ENCODE results near the gene PPP2CA. TPM values are rescaled to one million over a fixed set of nuclear protein-coding genes. Genes with fewer than 3 reads are reported as not detected.
"Not testable (repeated sequence)": the region's sequence is repeated elsewhere in the genome, so short reads cannot be mapped to it uniquely, and the experiment has no call there.

The PPP2CA gene
- total RNA-seq, 1 experiment from 2014 or later: 424 TPM

DNA sequence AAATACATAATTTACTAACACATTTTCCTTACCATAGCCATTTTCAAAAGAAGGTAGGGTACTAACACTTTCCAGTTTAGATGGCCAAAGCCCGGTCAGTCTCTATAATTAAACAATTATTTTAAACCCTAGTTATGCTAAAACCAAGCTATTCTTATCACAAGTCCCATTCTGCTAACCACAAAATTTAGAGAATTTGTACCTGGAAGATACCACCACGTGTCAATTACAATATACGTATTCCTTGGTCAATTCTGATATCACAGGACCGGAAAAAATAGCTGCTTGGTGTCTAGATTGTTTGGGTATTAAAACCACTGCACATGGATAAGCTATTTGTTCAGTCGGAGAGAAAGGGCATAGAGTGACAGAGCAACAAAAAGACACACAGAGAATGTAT, 30.2 kb downstream of the PPP2CA start:
- no peak for DNase-seq (ENCODE audit: low read depth)

DNA sequence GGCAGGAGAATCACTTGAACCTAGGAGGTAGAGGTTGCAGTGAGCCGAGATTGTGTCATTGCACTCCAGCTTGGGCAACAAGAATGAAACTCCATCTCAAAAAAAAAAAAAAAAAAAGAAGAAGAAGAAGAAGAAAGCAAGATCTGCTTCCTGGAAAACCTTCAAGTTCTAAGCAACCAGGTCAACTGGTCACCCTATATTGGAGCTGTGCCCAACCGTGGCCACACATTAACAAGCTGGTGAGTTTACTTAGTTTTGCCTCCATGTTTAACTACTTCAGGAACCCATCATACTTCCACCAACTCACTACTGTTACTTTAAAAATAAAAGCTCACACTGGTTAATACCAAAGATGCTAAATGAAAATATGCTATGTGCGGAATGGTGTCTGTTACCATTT, 36.8 kb downstream of the PPP2CA start:
- no peak for DNase-seq (ENCODE audit: low read depth)

DNA sequence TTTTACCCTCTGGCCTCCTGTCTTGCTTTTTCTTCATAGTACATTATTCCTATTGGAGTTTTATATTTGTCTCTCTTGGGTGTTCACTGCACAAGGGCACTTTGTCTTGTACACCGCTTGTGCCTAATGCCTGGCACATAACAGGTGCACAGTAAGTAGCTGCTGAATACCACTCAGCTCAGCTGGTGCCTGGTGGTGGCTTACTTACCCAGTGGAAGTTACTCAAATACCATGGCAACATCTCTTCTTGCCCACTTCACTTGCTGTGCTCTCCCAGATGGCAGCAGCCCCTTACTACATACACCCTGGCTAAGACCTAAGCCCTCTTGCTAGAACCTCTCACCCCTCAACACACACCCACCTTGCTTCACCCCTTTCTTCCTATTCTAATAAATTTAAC, 37.8 kb downstream of the PPP2CA start:
- DNase-seq (ENCODE audit: low read depth): no peak

DNA sequence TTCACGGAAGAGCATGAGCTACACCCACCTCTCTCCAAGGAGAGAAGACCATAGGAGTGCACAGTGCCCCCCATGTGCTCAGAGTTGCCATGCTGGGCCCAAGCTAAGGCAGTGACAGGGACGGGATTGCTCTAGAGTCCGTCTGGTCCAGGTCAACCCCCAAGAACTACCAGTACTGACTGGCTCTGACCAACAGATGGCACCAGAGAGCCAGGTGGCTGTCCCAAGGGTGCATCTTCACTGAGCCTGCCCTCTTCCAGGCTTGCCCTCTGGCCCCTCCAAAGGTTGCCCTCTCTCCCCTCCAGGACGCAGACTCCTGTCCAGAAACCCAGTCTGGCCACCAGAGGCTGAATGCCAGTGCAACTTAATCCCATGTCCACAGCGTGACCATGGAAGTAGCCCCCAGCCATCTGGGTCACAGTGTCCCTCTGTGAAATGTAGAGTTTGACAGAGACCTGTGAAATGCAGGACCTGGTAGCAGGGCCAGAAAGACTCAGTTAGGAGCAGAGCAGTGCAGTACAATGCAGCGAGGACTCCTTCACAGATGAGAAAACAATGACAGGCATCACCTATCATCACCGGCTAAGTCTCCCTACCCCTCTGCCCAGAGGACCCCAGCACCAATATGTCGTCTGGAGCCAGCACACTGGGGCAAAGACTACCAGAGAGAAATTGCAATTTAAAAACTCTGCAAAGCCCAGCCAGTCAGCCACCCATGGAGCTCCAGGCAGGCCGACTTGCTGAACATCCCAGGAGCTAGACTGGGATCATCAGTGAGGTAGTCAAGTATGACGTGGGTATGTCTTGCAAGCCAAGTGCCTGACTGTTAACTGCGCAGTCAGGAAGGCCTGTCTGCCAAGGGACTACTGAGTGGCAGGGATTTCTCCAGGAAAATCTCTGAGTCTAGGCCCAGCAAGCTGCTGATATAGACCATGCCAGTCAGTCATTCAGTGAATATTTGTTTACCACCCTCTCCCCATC, 41.4 kb downstream of the PPP2CA start:
- DNase-seq (ENCODE audit: low read depth): peak; percentile 71

DNA sequence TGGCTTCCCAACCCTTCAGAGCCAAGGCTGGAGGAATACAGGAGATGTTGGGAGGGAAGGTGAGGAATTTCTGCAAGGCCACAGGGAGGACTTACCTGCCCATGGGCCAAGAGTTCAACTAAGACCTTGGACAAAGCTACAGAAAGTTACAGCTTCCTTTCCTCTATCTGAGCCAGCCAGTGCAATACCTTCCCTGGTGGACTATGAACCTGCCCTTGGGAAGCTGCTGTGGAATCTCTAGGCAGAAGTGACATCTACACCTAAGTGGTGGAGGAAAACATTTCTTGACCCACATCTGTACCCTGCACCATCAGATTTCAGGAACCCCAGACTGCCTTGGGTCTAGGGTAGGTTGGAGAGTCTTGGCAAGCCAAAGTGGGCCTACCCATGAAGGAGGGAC, 42.4 kb downstream of the PPP2CA start:
- no peak for DNase-seq (ENCODE audit: low read depth)

DNA sequence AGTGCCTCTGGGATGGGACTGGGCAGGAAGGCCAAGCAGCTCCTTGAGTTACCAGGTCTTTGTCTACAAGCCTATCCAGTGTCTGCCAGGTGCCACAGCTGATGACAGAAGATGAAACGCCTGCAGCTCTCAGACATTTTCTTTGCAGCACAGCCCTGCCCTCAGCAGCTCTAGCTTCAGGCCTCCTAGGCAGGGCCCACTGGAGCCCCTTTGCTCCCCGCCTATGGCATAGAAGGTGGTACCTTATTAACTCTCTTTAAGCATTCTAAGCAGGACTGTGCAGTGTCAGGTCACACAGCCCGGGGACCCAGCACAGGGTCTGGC, 47.8 kb downstream of the PPP2CA start:
- DNase-seq (ENCODE audit: low read depth): no peak

DNA sequence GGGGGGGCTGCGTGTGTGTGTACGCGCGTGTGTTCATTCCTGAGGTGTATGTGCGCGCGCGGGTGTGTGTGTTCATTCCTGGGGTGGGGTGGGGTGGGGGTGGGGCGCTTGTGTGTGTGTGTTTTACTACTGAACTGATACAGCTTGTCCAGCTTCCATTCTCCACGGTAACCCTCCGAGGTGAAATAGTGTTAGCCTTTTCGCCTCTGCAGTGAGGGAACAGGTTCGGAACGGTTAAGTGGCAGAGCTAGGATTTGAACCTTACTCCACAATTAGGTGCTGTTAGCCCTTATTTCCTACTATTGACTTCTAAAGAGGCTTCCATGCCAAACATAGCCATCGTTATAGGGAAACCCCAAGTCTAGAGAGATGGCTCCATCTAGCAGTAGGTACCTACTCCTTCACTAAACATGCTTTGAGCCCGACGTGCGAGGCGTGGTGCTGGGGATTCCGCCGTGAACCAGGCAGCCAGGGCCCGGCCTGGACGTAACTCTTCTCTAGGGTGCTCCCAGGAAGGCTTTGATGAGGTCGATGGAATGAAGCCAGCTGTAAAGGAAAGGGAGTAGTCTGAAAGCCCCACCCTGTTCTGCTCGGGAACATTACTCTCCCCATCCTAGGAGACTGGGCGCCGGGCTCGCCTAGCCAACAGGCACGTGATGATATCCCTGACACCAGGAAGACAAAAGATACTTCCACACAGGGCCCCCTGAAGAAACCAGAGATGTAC, 48.3 kb downstream of the PPP2CA start:
- peak; percentile 13 for DNase-seq (ENCODE audit: low read depth)

DNA sequence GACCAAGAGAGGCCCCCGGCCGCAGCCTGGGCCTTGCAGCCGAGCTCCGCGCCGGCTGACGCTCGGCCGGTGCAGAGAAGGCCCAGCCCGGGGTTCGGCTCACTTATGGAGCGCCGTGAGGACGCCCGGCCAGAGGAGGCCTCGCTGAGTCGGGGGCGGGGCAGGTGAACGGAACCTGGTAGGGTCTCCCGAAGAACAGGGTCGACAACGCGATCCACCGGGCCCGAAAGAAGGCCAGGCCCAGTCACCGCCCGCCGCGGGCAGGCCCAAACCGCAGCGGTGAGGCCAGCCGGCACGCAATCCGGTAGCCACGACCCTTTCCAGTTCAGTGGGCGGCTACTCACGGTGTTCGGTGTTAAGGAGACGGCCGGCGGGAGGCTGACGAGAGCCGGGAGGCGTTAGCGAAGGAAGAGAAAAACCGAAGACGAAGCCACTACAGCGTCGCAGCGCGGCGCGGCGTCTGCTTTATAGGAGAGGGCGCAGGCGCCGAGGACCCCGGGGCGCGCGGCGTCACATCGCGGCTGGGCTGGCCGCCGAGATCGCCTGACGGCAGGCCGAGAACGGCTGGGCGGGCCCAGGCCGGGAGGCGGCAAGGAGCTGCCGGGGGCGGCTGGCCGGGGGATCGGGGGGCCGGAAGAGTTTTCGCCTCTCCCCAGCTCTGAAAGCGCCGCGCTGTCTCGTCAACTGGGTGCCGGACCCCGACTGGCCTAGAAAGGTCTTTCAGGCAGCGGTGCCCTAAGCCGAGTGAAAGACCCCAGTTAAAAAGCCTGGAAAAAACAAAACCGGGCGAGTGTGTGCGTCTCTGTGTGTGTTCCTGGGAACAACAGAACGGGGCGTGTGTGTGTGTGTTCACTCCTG, 49.1 kb downstream of the PPP2CA start, which contains the start of gene SKP1:
Gene SKP1 (minus strand): TSS at position 440 of the 858 bp plus-strand sequence. CDS start 2,928 bp downstream, outside the sequence.
- DNase-seq (ENCODE audit: low read depth): peak; percentile 88

DNA sequence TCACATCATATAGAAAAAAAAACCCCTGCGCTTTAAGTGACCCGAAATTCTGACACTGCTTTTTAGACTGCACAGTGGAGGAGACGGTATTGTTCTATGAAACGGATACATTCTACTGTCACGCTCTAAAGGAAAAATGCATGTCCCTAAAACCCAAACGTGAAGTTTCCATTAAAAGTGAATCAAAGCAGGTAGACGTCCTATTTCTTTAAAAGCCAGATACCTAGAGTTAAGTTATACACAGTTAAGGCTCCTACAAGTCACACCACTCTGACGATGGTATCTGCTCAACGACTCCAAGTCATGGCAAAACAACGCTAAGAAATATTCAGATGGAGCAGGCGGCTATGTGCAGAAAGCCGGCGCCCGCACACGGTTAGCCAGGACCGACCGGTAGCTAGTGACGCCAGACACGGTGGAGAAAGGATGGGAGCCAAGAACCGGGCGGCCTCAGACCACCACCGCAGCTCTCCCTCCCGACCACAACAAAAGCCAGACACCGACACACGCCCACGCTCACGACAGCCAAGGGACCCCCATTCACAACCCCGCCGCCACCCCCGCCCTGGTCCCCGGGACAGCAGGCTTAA, 49.9 kb downstream of the PPP2CA start:
- DNase-seq (ENCODE audit: low read depth): peak; percentile 37

DNA sequence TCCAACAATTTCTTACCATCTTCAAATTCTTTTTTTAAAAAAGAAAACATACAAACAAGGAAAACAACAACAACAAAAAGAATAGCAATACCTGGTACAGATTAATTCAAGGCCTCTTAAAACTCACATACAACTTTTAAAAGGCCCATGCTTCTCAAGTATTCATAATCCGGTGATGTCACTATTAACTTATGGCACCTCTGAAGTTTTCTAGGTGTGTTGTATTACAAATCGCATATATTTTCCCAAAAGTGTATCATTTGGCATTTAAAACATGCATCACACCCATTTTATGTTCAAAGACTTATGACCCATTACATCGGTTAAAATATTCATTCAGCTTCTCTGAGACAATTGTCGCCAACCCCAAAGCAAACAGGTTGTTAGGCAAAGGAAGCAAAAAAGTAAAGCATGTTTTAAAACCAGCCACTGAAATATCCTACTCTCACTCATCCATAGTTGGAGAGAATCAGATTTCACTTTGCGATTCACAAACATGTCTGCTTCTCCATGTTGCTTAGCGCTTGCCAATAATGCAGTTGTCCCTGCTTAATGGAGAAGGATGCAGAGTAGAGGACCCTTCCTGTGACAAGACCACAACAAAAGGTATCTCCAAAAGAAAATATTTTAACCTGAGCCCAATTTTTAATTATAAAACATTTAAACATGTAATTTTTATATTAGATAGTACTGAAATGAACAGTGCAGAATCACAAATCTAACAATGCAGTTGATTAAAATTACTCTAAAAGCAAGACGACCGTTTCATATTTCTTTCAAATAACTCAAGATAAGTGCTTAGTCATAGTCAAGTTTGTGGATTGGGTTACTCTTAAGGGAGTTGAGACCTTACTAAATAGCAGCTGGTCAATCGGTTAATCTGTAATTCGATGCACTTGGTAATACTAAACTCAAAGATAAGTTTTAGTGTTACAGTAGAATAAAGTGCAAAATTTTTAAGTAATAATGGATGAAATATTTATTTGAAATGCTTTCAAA, 50.7 kb downstream of the PPP2CA start:
- DNase-seq (ENCODE audit: low read depth): peak; percentile 44

DNA sequence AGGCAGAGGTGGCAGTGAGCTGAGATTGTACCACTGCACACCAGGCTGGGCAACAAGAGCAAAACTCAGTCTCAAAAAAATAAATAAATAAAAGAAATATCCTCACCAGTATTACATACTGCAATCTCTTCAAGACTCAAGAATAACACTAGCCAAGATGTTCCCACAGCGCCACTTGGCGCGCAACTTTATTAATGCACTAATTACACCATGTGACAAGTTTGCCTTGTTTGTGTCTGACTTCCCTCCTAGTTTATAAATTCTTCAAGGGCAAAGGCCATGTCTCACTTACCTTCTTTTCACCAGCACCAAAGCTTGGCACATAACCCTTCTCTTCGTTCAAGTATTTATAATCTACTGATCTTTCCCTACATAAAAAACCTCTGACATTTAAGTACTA, 53.9 kb downstream of the PPP2CA start:
- no peak for DNase-seq (ENCODE audit: low read depth)

DNA sequence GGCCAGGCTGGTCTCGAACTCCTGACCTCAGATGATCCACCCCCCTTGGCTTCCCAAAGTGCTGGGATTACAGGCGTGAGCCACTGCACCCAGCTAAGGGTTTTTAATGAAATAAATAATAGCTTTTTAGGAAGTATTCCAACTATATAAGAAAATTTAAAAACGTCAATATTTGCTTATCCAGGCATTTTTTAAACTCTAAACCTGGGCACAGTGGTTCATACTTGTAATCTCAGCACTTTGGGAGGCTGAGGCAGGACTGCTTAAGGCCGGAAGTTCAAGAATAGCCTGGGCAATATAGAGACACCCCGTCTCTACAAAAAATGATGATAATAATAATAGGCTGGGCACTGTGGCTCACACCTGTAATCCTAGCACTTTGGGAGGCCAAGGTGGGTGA, 63.3 kb downstream of the PPP2CA start:
- no peak for DNase-seq (ENCODE audit: low read depth)

DNA sequence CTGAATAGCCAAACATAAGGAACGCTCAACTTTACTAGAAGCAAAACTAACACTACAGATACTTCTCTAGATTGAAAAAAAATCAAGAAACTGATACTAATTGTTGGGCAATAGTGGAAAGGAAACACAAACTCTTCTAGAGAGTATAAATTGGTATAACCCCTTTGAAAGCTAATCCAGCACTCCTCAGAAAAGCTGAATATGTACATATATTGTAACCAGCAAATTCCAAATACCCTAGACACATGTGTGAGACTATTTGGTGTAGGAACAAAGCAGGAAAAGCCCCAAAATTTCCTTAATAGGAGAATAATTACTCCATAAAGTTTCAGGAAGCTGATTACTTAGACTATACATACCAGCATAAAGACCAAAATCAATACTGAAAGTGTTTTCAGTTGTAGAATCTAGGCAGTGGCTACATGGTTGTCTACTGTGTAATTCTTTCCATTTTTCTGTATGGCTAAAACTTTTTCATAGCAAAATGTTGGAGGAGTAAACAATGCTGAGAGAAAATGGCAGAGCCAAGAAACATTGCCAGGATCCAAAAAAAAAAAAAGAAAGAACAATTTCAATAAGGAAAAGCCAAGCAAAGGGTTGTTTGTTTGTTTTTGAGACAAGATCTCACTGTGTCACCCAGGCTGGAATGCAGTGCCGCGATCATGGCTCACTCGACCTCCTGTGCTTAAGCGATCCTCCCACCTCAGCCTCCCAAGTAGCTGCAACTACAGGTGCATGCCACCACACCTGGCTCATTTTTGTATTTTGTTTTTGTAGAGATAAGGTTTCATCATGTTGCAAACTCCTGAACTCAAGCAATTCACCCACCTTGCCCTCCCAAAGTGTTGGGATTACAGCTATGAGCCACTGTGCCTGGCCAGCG, 64.1 kb downstream of the PPP2CA start:
- no peak for DNase-seq (ENCODE audit: low read depth)

DNA sequence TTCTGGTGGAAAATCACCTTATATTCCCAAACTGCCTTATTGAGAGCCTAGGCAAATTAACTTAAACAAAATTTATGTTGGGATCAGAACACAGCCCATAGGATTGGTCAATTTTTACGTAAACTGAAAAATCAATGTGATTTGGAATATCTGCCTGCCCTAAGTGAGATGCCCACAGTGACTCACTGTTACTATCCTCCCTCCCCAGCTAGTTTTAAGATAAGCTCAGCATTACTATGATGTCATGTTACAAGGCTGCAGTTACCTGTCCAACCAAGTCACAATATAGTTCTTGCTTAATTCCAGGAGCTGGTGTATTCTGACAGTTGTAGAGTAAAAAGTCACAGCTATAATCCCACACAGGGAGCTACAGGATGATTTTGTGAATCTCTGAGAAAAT, 72.2 kb downstream of the PPP2CA start:
- no peak for DNase-seq (ENCODE audit: low read depth)

DNA sequence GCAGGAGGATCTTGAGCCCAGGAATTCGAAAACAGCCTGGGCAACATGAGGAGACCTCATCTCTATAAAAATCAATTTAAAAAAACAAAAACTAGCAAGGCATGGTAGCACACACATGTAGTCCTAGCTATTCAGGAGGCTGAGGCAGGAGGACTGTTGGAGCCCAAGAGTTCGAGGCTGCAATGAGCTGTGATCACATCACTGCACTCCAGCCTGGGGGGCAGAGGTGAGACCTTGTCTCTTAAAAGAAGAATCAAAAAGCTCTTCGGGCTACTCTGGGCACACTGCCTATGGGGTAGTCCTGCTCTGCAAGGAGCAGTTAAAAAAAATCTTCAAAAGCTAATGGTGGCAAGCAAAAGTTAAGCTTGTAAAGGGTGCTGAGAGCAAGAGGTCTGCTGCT, 72.6 kb downstream of the PPP2CA start:
- DNase-seq (ENCODE audit: low read depth): no peak

DNA sequence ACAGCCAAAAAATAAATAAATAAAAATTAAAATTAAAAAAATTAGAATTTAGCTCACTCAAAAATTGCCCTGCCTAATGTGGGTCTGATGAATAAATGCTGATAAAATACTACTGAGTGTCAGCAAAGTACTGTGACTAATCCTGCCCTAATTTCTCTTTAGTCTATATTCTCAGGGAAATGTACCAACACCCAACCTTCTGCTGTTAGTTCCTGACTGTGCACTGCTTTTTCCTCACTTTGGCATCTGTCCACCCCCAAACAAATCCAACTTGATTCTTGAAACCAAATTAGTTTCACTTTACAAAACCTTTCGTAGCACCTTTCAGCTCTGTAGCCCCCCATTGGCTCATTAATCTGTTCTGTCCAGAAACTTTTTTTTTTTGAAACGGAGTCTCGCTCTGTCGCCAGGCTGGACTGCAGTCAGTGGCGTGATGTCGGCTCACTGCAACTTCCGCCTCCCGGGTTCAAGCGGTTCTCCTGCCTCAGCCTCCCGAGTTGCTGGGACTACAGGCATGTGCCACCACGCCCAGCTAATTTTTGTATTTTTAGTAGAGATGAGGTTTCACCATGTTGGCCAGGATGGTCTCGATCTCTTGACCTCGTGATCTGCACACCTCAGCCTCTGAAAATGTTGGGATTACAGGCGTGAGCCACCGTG, 73.6 kb downstream of the PPP2CA start:
- DNase-seq (ENCODE audit: low read depth): not testable (repeated sequence)

DNA sequence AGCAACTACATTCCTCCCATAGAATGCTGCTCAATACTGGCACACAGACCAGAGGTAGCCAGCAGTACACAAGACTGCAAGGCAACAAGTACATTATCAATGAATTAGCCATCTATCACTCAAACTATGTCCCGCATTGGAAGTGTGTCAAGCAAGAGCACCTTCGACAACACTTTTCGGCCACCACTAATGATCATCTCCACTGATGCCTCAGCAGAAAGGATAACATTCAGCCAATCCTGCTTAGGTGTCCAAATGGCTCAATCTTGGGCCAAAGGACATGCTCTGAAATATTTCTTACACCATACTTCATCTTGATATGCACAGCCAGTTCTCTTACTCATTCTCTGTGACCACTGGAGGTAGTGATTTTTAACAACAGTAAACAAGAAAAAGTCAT, 74.2 kb downstream of the PPP2CA start:
- DNase-seq (ENCODE audit: low read depth): no peak

DNA sequence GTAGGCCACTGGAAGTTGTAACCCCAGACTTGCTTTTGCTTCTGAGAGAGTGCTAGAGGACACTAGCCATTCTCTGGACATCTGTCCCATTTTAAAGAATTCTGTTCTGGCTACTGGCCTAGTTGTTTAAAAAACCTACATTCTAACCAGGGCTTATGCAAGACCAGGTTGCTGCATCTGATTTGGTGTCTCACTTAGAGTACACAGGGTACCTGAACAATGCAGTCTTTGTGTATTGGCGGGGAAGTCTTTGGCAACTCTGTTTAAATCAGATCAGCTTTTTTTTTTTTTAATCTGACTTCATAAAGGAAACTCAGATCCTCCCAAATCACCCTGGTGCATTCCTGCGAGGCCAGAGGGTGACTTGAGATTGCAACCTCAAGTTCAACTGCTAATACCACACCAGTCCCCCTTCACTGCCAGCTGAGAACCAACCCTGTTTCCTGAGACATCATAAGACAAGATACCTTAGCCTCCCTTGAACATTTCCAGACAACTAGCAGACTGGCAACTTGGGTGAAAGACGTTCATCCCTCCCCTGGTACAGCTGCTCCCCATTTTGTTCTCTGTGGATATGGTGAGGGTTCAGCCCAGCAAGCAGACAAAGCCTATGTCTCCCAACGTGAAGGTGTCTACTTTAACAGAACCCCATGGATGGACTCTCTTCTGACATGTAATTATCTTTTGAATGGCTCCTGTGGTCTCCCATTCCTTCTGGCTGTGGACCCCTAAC, 76.1 kb downstream of the PPP2CA start:
- DNase-seq (ENCODE audit: low read depth): no peak
